ENCODE results near the gene SZRD1. TPM values are rescaled to one million over a fixed set of nuclear protein-coding genes. Genes with fewer than 3 reads are reported as not detected.

The SZRD1 gene
- polyA plus RNA-seq, 1 donor from 2014 or later = 13.6 TPM

DNA sequence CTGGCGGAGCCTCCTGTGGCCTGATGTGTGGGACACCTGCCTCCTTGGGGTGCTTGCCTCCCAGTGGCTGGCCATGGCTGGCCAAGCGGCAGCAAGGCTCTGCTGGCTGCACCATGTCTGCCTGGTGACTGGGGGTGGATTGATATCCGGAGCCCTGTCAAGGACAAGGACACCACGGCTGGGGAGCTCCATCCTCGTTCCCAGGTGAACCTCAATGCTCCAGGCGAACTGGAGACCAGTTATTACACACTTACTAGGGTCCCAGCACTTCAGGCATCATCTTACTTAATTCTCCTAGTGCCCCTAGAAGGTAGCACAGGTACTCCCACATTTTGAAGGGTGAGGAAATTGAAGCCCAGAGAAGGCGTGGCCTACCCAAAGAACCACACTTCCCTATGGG, 55.0 kb downstream of the SZRD1 start:
- no peak overlapping the region for H3K4me3 ChIP-seq (ENCODE audit: low read length)
- no peak for TF ChIP-seq EZH2 (IDR thresholded peaks at IDR 0.05; ENCODE audit: borderline replicate concordance, insufficient read depth, low read length, poor library complexity, severe bottlenecking)
- no peak for TF ChIP-seq MXI1 (conservative IDR thresholded peaks at IDR 0.05; ENCODE audit: poor library complexity, severe bottlenecking)
- no peak for TF ChIP-seq TAF1 (IDR thresholded peaks at IDR 0.05; ENCODE audit: low read depth)
- TF ChIP-seq POLR2AphosphoS5 (IDR thresholded peaks at IDR 0.05) = no peak
- TF ChIP-seq, protein P1, sequence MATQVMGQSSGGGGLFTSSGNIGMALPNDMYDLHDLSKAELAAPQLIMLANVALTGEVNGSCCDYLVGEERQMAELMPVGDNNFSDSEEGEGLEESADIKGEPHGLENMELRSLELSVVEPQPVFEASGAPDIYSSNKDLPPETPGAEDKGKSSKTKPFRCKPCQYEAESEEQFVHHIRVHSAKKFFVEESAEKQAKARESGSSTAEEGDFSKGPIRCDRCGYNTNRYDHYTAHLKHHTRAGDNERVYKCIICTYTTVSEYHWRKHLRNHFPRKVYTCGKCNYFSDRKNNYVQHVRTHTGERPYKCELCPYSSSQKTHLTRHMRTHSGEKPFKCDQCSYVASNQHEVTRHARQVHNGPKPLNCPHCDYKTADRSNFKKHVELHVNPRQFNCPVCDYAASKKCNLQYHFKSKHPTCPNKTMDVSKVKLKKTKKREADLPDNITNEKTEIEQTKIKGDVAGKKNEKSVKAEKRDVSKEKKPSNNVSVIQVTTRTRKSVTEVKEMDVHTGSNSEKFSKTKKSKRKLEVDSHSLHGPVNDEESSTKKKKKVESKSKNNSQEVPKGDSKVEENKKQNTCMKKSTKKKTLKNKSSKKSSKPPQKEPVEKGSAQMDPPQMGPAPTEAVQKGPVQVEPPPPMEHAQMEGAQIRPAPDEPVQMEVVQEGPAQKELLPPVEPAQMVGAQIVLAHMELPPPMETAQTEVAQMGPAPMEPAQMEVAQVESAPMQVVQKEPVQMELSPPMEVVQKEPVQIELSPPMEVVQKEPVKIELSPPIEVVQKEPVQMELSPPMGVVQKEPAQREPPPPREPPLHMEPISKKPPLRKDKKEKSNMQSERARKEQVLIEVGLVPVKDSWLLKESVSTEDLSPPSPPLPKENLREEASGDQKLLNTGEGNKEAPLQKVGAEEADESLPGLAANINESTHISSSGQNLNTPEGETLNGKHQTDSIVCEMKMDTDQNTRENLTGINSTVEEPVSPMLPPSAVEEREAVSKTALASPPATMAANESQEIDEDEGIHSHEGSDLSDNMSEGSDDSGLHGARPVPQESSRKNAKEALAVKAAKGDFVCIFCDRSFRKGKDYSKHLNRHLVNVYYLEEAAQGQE (IDR thresholded peaks at IDR 0.05; ENCODE audit: borderline replicate concordance) = no peak
- no peak for TF ChIP-seq SMC3 (conservative IDR thresholded peaks at IDR 0.05; ENCODE audit: poor library complexity)
- TF ChIP-seq CTCF (IDR thresholded peaks at IDR 0.05; ENCODE audit: poor library complexity, severe bottlenecking) = no peak
- no peak for TF ChIP-seq EP300 (conservative IDR thresholded peaks at IDR 0.05; ENCODE audit: poor library complexity, severe bottlenecking)
- no peak for TF ChIP-seq RAD21 (conservative IDR thresholded peaks at IDR 0.05)
- H2AFZ ChIP-seq (ENCODE audit: low read depth, low read length) = no peak overlapping the region
- H3K9ac ChIP-seq (ENCODE audit: low read length) = no peak overlapping the region
- no peaks in the 10 kb centered on the region for H3K9me2 ChIP-seq (ENCODE audit: insufficient read depth, low read length)
- H3K4me2 ChIP-seq (ENCODE audit: low read length) = no peak overlapping the region
- no peak overlapping the region for H3K27ac ChIP-seq (ENCODE audit: low read length)
- no peaks in the 10 kb centered on the region for H3K79me2 ChIP-seq (replicated peaks; ENCODE audit: insufficient read depth, low read length)
- no peaks in the 10 kb centered on the region for H3K36me3 ChIP-seq (ENCODE audit: insufficient read depth, low read length)
- no peaks in the 10 kb centered on the region for H3F3A ChIP-seq (ENCODE audit: insufficient read depth, low read length, poor library complexity, severe bottlenecking)
- no peaks in the 10 kb centered on the region for H3K9me3 ChIP-seq (ENCODE audit: low read length)
- H3K27me3 ChIP-seq (ENCODE audit: insufficient read depth, low read depth, low read length) = no peaks in the 10 kb centered on the region
- H4K20me1 ChIP-seq (ENCODE audit: insufficient read depth) = no peaks in the 10 kb centered on the region

DNA sequence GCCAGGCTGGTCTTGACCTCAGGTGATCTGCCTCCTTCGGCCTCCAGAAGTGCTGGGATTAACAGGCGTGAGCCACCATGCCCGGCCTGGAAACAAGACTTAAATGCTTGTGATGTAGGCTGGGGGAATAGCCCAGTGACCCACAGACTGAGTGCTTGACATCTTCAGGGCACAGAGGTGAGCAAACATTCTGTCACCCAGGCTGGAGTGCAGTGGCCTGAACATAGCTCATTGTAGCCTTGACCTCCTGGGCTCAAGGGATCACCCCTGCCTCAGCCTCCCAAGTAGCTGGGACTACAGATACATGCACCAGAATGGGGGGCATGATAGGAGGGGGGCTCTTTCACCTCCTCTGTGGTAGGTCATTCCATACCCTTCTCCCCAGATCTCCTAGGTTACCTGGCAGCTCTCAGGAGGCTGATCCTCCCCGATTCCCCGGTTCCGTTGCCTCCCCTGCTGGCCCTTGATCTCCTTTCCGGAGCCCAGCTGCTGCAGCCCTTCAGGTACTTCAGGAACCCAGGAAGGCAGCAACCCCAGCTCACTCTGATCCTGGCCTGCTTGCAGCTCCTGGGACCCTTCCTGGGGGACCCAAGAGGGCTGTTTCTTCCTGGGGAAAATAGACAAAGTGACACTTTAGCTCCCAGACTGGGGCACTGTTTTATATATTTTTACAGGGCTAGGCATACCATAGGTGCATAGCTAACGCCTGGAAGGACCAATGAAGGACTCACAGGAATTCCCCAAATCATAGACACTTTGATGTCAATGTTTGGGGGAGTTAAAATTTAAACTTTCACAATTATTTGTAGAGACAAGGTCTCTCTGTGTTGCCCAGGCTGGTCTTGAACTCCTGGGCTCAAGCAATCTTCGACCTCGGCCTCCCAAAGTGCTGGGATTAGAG, 58.3 kb downstream of the SZRD1 start:
- Histone ChIP-seq H3K9me3 (ENCODE audit: low read length) (no peaks in the 10 kb centered on the region), H3K4me2 (ENCODE audit: low read length) (no peak overlapping the region), H3K9me2 (ENCODE audit: insufficient read depth, low read length) (no peaks in the 10 kb centered on the region), H4K20me1 (ENCODE audit: insufficient read depth) (no peaks in the 10 kb centered on the region), H3K4me3 (ENCODE audit: low read length) (no peak overlapping the region), H3K9ac (ENCODE audit: low read length) (no peak overlapping the region), H3K27me3 (ENCODE audit: insufficient read depth, low read depth, low read length) (no peaks in the 10 kb centered on the region), H2AFZ (ENCODE audit: low read depth, low read length) (no peak overlapping the region), H3K36me3 (ENCODE audit: insufficient read depth, low read length) (no peaks in the 10 kb centered on the region), H3K79me2 (replicated peaks; ENCODE audit: insufficient read depth, low read length) (no peaks in the 10 kb centered on the region), H3K27ac (ENCODE audit: low read length) (no peak overlapping the region), H3F3A (ENCODE audit: insufficient read depth, low read length, poor library complexity, severe bottlenecking) (no peaks in the 10 kb centered on the region)
- TF ChIP-seq, protein P1 (IDR thresholded peaks at IDR 0.05; ENCODE audit: borderline replicate concordance) = no peak
- TF ChIP-seq POLR2AphosphoS5 (IDR thresholded peaks at IDR 0.05) (no peak), CTCF (IDR thresholded peaks at IDR 0.05; ENCODE audit: poor library complexity, severe bottlenecking) (no peak), RAD21 (conservative IDR thresholded peaks at IDR 0.05) (no peak), EZH2 (IDR thresholded peaks at IDR 0.05; ENCODE audit: borderline replicate concordance, insufficient read depth, low read length, poor library complexity, severe bottlenecking) (no peak), TAF1 (IDR thresholded peaks at IDR 0.05; ENCODE audit: low read depth) (no peak)

Measured in neural cell (in vitro differentiated cells).